Fibroblast of lung (primary cell): Measurements from ENCODE around the gene GGCX. TPM values are rescaled to one million over a fixed set of nuclear protein-coding genes. Genes with fewer than 3 reads are reported as not detected.

ENCODE experiments used
- DNase-seq, 2 donors: peaks; one replicate each; pipeline versions ENCODE4 v3.0.0 to v3.0.0-alpha.2; 2010; ENCODE audit warnings: low read depth in 2 of 2
- H2AFZ ChIP-seq: 2 replicates; pipeline ENCODE4 v1.5.1; 2012; ENCODE audit warnings: low read length, control low read depth, inconsistent platforms
- H3K27ac ChIP-seq: 2 replicates; pipeline ENCODE4 v1.5.1; 2011; ENCODE audit warnings: low read length, control low read depth; ENCODE audit not compliant: insufficient read depth
- H3K27me3 ChIP-seq: 2 replicates; pipeline ENCODE4 v1.5.1; 2011; ENCODE audit warnings: mild to moderate bottlenecking, low read length; ENCODE audit not compliant: control insufficient read depth, insufficient read depth
- H3K36me3 ChIP-seq: 2 replicates; pipeline ENCODE4 v1.5.1; 2011; ENCODE audit warnings: low read length; ENCODE audit not compliant: control insufficient read depth, insufficient read depth
- H3K4me1 ChIP-seq: 2 replicates; pipeline ENCODE4 v1.5.1; 2011; ENCODE audit warnings: low read length; ENCODE audit not compliant: control insufficient read depth, insufficient read depth; ENCODE audit errors: extremely low read depth
- H3K4me2 ChIP-seq: 2 replicates; pipeline ENCODE4 v1.5.1; 2011; ENCODE audit warnings: low read length, control low read depth; ENCODE audit not compliant: insufficient read depth; ENCODE audit errors: extremely low read depth
- H3K4me3 ChIP-seq, 4 experiments: fragments of 200-600 bp in 1 of 4; sonication (generic) in 1 of 4; replicated peaks in 1 of 4; 2 replicates each; pipeline ENCODE4 v1.5.1; 2011 to 2016; ENCODE audit warnings: low read length in 4 of 4, low read depth in 3 of 4, mild to moderate bottlenecking in 3 of 4, control low read depth in 2 of 4, inconsistent platforms in 1 of 4, mixed read lengths in 1 of 4; ENCODE audit not compliant: insufficient read depth in 1 of 4; ENCODE audit errors: control extremely low read depth in 1 of 4
- H3K79me2 ChIP-seq: 2 replicates; pipeline ENCODE4 v1.5.1; 2012; ENCODE audit warnings: mild to moderate bottlenecking, low read length, inconsistent platforms; ENCODE audit not compliant: control insufficient read depth, insufficient read depth
- H3K9ac ChIP-seq: 2 replicates; pipeline ENCODE4 v1.5.1; 2011; ENCODE audit warnings: mild to moderate bottlenecking, low read length, control low read depth; ENCODE audit not compliant: insufficient read depth
- H3K9me3 ChIP-seq: 2 replicates; pipeline ENCODE4 v1.5.1; 2012; ENCODE audit warnings: low read depth, low read length; ENCODE audit not compliant: control insufficient read depth, insufficient read depth
- H4K20me1 ChIP-seq: 2 replicates; pipeline ENCODE4 v1.5.1; 2011; ENCODE audit warnings: low read length; ENCODE audit not compliant: control insufficient read depth, insufficient read depth; ENCODE audit errors: extremely low read depth
- EZH2 ChIP-seq: IDR thresholded peaks from 2 replicates; pipeline ENCODE4 v1.5.1; 2012; ENCODE audit warnings: low read length, control low read depth, mild to moderate bottlenecking; ENCODE audit errors: missing control alignments
- polyA plus RNA-seq, 2 donors: library from polyadenylated mRNA; depleted of rRNA in 1 of 2; stranded (reverse) in 1 of 2; unstranded in 1 of 2; fragments of >200 nt; gene quantifications; 2 replicates each; pipeline ENCODE4 v1.2.1, GENCODE V29; 2011 to 2012; ENCODE audit warnings: missing spikeins in 1 of 2
- total RNA-seq: library from RNA; depleted of rRNA; stranded (reverse); fragments of >200 nt; gene quantifications from 2 replicates; pipeline ENCODE4 v1.2.1, GENCODE V29; 2014
- TF ChIP-seq, protein P1 (sequence below), 2 donors: IDR thresholded peaks in 1 of 2; conservative IDR thresholded peaks in 1 of 2; 1 replicate in 1 of 2; 2 replicates in 1 of 2; pipeline ENCODE4 v1.5.1; 2011 to 2012; ENCODE audit warnings: low read length in 2 of 2, control low read depth in 1 of 2, inconsistent platforms in 1 of 2, low read depth in 1 of 2, mild to moderate bottlenecking in 1 of 2

GGCX gene
- total and polyA plus RNA-seq, 2 donors (not counting 1 experiment from before 2014, with no cell fraction given): 34.4 to 46.1 TPM

DNA sequence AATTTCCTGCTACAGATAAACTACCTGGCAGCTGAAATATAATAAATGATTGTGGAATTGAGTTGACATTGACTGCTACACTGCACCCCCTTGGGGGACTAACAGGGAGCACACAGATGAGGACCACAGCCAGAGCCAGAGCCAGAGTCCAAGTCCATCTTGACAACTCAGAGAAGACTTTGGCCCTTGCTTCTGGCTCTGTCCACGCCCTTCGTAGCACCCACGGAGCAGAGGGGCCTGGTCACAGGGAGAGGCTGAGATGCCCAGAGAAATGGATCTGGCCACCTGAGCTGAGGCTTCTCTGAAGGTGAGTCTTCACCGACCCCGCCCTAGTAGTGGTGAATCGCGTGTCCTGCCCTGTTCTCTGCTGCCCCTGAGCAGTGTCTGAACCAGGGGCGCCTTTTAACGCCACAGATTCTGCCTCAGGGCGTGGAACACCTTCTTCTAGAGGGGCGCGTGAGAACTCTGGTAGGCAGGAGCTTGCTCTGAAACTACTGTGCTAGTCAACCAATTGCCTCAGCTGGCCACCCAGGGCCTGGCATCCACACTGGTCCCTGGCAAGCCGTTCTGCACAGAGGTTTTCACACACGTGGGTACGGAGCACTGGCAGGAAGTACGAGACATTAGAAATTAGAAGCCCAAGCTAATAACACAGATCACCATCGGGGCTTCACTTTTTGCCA lies 58.0 kb downstream of the GGCX start:
- Histone ChIP-seq H3K4me3 (no peak overlapping the region), H4K20me1 (no peaks in the 10 kb centered on the region), H3K9me3 (no peaks in the 10 kb centered on the region), H3K79me2 (no peaks in the 10 kb centered on the region), H3K36me3 (no peaks in the 10 kb centered on the region), H3K4me2 (no peak overlapping the region), H3K9ac (no peak overlapping the region), H3K27me3 (no peaks in the 10 kb centered on the region), H3K4me1 (peaks cover 27% of the 10 kb centered on the region), H2AFZ (no peak overlapping the region), H3K27ac (peak overlapping the region; percentile 70)
- no peak for TF ChIP-seq EZH2
- TF ChIP-seq, protein P1, sequence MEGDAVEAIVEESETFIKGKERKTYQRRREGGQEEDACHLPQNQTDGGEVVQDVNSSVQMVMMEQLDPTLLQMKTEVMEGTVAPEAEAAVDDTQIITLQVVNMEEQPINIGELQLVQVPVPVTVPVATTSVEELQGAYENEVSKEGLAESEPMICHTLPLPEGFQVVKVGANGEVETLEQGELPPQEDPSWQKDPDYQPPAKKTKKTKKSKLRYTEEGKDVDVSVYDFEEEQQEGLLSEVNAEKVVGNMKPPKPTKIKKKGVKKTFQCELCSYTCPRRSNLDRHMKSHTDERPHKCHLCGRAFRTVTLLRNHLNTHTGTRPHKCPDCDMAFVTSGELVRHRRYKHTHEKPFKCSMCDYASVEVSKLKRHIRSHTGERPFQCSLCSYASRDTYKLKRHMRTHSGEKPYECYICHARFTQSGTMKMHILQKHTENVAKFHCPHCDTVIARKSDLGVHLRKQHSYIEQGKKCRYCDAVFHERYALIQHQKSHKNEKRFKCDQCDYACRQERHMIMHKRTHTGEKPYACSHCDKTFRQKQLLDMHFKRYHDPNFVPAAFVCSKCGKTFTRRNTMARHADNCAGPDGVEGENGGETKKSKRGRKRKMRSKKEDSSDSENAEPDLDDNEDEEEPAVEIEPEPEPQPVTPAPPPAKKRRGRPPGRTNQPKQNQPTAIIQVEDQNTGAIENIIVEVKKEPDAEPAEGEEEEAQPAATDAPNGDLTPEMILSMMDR (conservative IDR thresholded peaks at IDR 0.05 in 1 of 2, IDR thresholded peaks at IDR 0.05 in 1 of 2; ENCODE audit: low read depth in 1 of 2, low read length in 2 of 2): no peak
- DNase-seq: no peak

DNA sequence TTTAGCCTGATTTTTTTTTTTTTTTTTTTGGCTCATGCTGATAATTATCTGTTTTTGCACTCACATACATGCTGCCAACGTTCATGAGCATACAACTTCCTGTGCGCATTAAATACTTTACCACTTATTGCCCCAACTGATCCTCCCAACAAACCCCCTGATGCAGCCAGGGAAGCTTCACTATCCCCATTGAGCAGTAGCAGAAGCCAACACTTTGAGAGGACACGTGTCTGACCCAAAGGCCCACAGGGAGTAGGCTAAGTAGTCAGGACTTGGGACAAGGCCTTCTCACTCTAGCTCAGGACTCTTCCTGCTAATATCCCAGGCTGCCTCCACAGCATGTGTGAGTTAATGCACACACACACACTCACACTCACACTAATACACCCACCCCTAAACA lies 58.6 kb downstream of the GGCX start:
- H3K27me3 ChIP-seq: no peaks in the 10 kb centered on the region
- no peak for DNase-seq
- H3K4me1 ChIP-seq: peaks cover 27% of the 10 kb centered on the region
- H2AFZ ChIP-seq: no peak overlapping the region
- H4K20me1 ChIP-seq: no peaks in the 10 kb centered on the region
- no peaks in the 10 kb centered on the region for H3K9me3 ChIP-seq
- no peak for TF ChIP-seq EZH2
- TF ChIP-seq, protein P1 (conservative IDR thresholded peaks at IDR 0.05 in 1 of 2, IDR thresholded peaks at IDR 0.05 in 1 of 2; ENCODE audit: low read depth in 1 of 2, low read length in 2 of 2): no peak
- H3K4me3 ChIP-seq: no peak overlapping the region
- no peak overlapping the region for H3K4me2 ChIP-seq
- H3K79me2 ChIP-seq: no peaks in the 10 kb centered on the region
- no peak overlapping the region for H3K9ac ChIP-seq
- H3K36me3 ChIP-seq: no peaks in the 10 kb centered on the region
- no peak overlapping the region for H3K27ac ChIP-seq

DNA sequence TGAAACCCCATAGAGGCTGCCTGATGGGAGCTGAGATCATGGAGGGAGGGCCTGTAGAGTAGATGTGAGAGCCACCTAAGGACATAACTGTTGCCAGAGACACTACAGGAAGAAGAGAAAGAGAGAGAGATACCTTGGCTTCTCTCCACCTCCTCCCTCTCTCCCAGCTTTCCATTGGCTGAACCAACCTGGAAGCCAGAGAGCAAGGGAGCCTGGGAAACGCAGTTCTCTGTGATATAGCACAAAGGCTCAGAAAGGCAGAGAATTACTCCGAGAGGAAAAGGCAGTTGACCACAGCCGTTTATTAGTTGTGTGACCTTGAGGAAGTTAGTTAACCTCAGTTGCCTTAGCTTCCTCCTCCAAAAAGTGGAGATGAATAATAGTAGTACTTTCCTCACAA lies 60.0 kb downstream of the GGCX start:
- TF ChIP-seq EZH2: no peak
- TF ChIP-seq, protein P1 (conservative IDR thresholded peaks at IDR 0.05 in 1 of 2, IDR thresholded peaks at IDR 0.05 in 1 of 2; ENCODE audit: low read depth in 1 of 2, low read length in 2 of 2): no peak
- DNase-seq: no peak
- Histone ChIP-seq H3K4me2 (no peak overlapping the region), H3K27ac (no peak overlapping the region), H3K9me3 (no peaks in the 10 kb centered on the region), H3K36me3 (no peaks in the 10 kb centered on the region), H3K9ac (no peak overlapping the region), H3K79me2 (no peaks in the 10 kb centered on the region), H3K4me1 (peaks cover 22% of the 10 kb centered on the region), H4K20me1 (no peaks in the 10 kb centered on the region), H2AFZ (no peak overlapping the region), H3K27me3 (no peaks in the 10 kb centered on the region), H3K4me3 (no peak overlapping the region)
